Esophagus (tissue), 2 donors: ENCODE data around the gene PRR23B. TPM values are rescaled to one million over a fixed set of nuclear protein-coding genes. Genes with fewer than 3 reads are reported as not detected.

Experiments
- H3K27ac ChIP-seq, 2 donors: one replicate each; pipeline ENCODE4 v1.5.1; 2013; ENCODE audit warnings: low read depth in 2 of 2, mild to moderate bottlenecking in 2 of 2, inconsistent platforms in 1 of 2, low read length in 1 of 2, moderate library complexity in 1 of 2
- H3K27me3 ChIP-seq, 2 donors: one replicate each; pipeline ENCODE4 v1.6.1; 2013; ENCODE audit warnings: low read length in 2 of 2, control low read depth in 1 of 2, mild to moderate bottlenecking in 1 of 2; ENCODE audit not compliant: insufficient read depth in 2 of 2, control insufficient read depth in 1 of 2
- H3K36me3 ChIP-seq, 2 donors: one replicate each; pipeline ENCODE4 v1.6.1; 2013; ENCODE audit warnings: low read length in 1 of 2; ENCODE audit not compliant: control insufficient read depth in 2 of 2, insufficient read depth in 2 of 2
- H3K4me1 ChIP-seq, 2 donors: one replicate each; pipeline ENCODE4 v1.6.1; 2013; ENCODE audit warnings: low read length in 1 of 2; ENCODE audit not compliant: control insufficient read depth in 2 of 2, insufficient read depth in 2 of 2
- H3K4me3 ChIP-seq, 2 donors: one replicate each; pipeline ENCODE4 v1.5.1; 2013; ENCODE audit warnings: low read length in 2 of 2, mild to moderate bottlenecking in 2 of 2, low read depth in 1 of 2, moderate library complexity in 1 of 2
- H3K9me3 ChIP-seq, 2 donors: one replicate each; pipeline ENCODE4 v1.6.1; 2013; ENCODE audit warnings: mild to moderate bottlenecking in 2 of 2, low read depth in 1 of 2, low read length in 1 of 2, moderate library complexity in 1 of 2; ENCODE audit not compliant: control insufficient read depth in 2 of 2, insufficient read depth in 1 of 2
- WGBS, 2 donors: extraction: QIAGEN DNeasy Blood & Tissue Kit; methylation state at CpG; one replicate each; pipeline ENCODE4 v1.1.7; 2013; 5-methylcytosine and 5-hydroxymethylcytosine counted together
- polyA plus RNA-seq, 2 donors: library from polyadenylated mRNA; stranded (reverse); fragments of 200-250 nt; gene quantifications; one replicate each; pipeline ENCODE4 v1.2.3, GENCODE V29; 2013
- donor health status: healthy with polysubstance abuse.
- donor health status: Bipolar disorder and iron deficiency.

The PRR23B gene
- polyA plus RNA-seq, 2 donors = not detected

DNA sequence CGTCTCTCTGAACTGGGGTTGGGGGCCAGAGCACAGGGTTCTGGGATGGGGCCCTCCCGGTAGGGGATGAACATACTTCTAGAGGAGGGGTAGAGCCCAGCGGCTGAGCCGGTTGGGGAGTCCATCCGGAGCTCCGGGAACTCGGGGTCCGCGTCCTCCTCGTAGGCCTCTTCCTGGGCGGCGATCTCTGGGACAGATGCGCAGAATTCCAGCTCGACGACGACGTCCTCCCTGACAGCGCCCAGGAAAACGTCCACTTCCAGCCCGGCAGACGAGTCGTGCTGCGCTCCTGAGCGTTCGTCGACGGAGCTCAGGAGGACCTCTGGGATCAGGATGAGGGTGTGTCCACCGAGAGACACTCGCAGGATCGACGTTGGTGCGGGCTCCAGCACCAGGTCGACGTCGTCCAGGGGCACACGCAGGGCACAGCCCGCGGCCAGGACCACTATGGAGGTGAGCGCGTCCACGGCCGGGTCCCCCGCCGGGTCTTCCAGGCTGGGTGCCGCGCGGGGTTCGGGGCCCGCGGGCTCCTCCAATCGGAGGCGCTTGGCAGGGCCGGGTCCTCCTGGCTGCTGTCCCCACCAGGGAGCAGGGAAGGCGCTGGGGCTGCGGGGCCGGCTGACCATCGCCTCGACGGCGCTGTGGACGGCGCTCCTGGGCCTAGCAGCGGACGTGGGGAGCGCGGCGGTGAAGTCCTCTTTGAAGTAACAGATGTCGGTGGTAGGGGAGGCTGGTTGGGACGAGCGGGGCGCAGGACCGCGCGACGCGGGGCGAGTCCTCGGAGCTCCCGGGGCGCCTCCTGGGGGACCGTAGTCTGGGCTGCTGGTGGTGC is 474 bp downstream of the PRR23B start:
- Histone ChIP-seq H3K27me3 (no peaks in the 10 kb centered on the region), H3K9me3 (peaks cover 10 to 14% of the 10 kb centered on the region in 2 donors), H3K4me3 (no peak overlapping the region), H3K27ac (no peak overlapping the region), H3K36me3 (no peaks in the 10 kb centered on the region), H3K4me1 (no peaks in the 10 kb centered on the region)
- 61 to 71% methylated on average over 77 to 81 of the region's 81 CpGs for WGBS, 2 donors

DNA sequence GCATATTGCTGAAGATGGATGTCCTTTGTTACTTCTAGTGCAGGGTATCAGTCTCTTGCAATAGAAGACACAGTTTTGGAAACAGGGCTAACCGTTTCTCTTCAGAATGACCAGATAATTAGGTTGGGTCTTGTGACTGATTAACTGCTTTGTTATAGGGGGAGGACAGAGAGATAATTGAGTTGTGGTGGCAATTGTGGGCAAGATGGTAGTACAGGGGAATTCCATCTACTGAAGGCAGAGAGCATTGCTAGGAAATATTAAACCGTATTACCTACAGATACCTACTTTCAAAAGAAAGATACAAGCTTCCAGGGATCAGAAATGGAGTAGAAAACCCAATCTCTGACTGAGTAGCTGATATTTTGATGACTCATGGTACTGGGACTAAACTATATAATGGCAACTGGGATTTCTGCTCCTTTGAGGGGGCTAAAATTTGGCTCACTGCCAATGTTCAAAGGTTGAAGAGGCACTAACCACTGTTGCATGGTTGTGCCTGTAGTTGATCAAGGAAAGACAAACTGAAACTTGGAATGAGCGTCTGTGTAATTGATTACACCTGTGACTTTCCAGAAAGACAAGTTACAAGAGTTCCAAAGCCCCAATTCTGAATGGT is 4.2 kb downstream of the PRR23B start:
- 68% methylated on average over 3 of the region's 3 CpGs for WGBS, 2 donors
- Histone ChIP-seq H3K27ac (no peak overlapping the region), H3K9me3 (peaks cover 7 to 14% of the 10 kb centered on the region in 2 donors), H3K4me3 (no peak overlapping the region), H3K4me1 (no peaks in the 10 kb centered on the region), H3K36me3 (no peaks in the 10 kb centered on the region), H3K27me3 (no peaks in the 10 kb centered on the region)

DNA sequence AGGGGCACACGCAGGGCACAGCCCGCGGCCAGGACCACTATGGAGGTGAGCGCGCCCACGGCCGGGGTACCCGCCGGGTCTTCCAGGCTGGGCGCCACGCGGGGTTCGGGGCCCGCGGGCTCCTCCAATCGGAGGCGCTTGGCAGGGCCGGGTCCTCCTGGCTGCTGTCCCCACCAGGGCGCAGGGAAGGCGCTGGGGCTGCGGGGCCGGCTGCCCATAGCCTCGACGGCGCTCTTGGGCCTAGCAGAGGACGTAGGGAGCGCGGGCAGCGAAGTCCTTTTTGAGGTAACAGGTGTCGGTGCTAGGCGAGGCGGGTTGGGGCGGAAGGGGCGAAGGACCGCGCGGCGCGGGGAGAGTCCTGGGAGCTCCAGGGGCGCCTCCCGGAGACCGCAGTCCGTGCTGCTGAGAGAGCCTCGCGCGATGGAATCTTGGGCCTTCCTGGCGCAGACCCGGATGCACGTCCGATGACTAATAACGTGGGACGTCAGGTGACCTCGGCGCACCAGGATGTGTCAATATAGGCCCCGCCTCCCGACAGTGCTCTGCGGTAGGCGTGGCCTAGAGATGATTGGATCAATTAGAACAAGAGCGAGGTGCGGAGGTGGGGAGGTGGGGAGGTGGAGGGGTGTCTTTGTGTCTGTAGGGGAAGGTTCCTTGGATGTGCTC is 14.5 kb downstream of the PRR23B start, which contains the start of gene PRR23A:
PRR23A (minus strand) TSS at position 218 of the 666 bp plus-strand sequence; CDS start at position 218, 0 bp downstream.
- 71 to 79% methylated on average over 53 to 60 of the region's 60 CpGs for WGBS, 2 donors
- Histone ChIP-seq H3K9me3 (peaks cover 0 to 4% of the 10 kb centered on the region in 2 donors), H3K27me3 (no peaks in the 10 kb centered on the region), H3K4me1 (no peaks in the 10 kb centered on the region), H3K36me3 (no peaks in the 10 kb centered on the region), H3K27ac (no peak within 1 kb of the TSS), H3K4me3 (no peak within 1 kb of the TSS)

DNA sequence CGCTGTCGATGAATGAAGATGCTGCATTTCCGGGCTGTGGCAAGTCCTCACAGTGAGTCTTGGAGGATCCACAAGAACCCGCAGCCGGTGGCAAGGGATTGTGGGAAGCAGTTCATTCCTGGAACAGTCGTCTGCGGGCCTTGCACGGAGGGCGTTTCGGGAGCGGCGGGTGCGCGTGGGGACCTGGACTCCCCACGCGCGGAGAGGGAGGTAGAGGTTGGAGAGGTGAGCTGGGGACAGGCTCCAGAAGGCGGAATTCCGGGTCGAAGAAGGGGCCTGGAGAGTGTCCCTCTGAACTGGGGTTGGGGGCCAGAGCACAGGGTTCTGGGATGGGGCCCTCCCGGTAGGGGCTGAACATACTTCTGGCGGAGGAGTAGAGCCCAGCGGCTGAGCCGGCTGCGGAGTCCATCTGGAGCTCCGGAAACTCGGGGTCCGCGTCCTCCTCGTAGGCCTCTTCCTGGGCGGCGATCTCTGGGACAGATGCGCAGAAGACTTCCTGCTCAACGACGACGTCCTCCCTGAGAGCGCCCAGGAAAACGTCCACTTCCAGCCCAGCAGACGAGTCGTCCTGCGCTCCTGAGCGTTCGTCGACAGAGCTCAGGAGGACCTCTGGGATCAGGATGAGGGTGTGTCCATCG is 15.3 kb downstream of the PRR23B start:
- H3K36me3 ChIP-seq = no peaks in the 10 kb centered on the region
- 85 to 88% methylated on average over 43 to 45 of the region's 45 CpGs for WGBS, 2 donors
- no peak overlapping the region for H3K4me3 ChIP-seq
- H3K4me1 ChIP-seq = no peaks in the 10 kb centered on the region
- H3K27ac ChIP-seq = no peak overlapping the region
- H3K9me3 ChIP-seq = peaks cover 0 to 4% of the 10 kb centered on the region in 2 donors
- H3K27me3 ChIP-seq = no peaks in the 10 kb centered on the region

DNA sequence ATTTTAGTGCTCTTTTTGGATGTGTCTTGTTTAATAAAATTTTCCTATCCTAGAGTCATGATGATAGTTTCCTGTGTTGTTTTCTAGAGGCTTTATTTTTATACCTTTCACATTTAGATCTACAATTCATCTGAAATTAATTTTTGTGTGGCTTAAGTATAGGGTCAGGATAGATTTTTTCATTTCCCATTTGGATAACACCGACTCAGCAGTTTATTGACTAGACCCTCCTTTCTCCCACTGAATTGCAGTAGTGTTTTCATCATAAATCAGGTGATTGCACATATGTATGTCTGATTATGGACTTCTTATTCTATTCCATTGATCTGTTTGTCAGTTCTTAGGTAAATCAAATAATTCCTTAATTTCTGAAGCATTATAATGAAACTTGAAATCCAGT is 25.0 kb downstream of the PRR23B start:
- Histone ChIP-seq H3K27ac (no peak overlapping the region), H3K36me3 (no peaks in the 10 kb centered on the region), H3K9me3 (no peaks in the 10 kb centered on the region), H3K4me3 (no peak overlapping the region), H3K4me1 (no peaks in the 10 kb centered on the region), H3K27me3 (no peaks in the 10 kb centered on the region)
- 78 to 93% methylated on average over 1 of the region's 1 CpG for WGBS, 2 donors

DNA sequence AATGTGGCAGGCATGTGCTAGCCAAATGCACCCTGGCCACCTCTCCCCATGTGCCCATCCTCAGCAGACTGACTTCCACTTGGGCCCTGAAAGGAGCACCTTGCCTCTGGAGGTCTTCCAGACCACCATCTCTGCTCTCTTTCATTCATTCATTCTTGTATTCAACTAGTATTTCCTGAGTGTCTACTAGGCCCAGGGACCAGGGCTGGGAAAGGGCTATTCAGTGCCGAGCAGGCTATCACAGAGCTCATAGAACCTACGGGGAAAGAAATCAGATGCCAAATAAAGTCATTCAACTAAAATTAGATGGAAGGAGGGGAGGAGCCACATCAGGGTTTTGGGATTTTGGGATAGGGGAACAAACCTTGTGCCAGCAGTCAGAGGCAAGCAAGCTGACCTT is 33.5 kb downstream of the PRR23B start:
- H3K36me3 ChIP-seq = no peaks in the 10 kb centered on the region
- no peak overlapping the region for H3K27ac ChIP-seq
- H3K4me3 ChIP-seq = no peak overlapping the region
- H3K27me3 ChIP-seq = no peaks in the 10 kb centered on the region
- H3K4me1 ChIP-seq = no peaks in the 10 kb centered on the region
- 83 to 93% methylated on average over 2 of the region's 2 CpGs for WGBS, 2 donors
- no peaks in the 10 kb centered on the region for H3K9me3 ChIP-seq

DNA sequence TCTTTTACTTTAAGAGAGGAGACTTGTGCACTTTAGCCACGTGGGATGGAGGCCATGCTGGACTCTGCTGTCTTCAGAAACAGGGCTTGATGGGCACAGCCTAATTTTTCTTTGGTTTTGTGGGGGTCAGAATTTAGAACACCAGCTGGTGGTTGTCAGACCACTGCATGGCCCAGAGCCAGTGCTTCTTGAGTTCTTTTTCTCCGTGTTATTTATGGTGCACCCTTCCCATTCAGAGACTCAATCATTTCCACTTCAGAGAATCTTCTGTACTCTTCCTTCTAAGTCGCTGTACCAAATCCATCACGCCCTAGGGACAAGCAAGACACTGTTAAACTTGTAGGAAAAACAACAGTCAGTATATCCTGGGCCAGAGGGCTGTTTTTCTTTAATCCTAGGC is 34.8 kb downstream of the PRR23B start:
- H3K9me3 ChIP-seq = no peaks in the 10 kb centered on the region
- no peaks in the 10 kb centered on the region for H3K36me3 ChIP-seq
- no peaks in the 10 kb centered on the region for H3K4me1 ChIP-seq
- WGBS, 2 donors = 50 to 54% methylated on average over 4 of the region's 4 CpGs
- H3K4me3 ChIP-seq = no peak overlapping the region
- H3K27me3 ChIP-seq = no peaks in the 10 kb centered on the region
- no peak overlapping the region for H3K27ac ChIP-seq

DNA sequence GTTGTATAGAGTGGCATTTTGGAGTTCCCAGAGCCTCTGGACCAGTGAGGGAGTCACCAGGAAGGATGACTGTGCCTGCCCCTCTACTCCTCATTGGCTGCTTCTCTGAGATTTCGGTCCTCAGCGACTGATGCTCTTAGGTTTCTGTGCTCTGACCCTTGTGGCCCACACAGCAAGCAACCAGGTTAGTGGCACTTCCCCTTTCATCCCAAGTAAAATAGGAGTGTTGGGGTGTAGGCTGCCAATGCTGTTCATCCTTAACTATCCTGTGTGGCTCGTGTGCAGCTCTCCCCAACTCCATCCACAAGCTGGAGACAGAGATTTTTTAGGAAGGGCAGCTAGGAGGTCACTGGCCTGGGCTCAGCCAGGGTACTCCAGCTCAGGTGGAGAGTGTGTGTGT is 35.9 kb downstream of the PRR23B start:
- no peaks in the 10 kb centered on the region for H3K27me3 ChIP-seq
- no peak overlapping the region for H3K4me3 ChIP-seq
- no peak overlapping the region for H3K27ac ChIP-seq
- H3K9me3 ChIP-seq = no peaks in the 10 kb centered on the region
- 45 to 76% methylated on average over 3 of the region's 3 CpGs for WGBS, 2 donors
- no peaks in the 10 kb centered on the region for H3K4me1 ChIP-seq
- no peaks in the 10 kb centered on the region for H3K36me3 ChIP-seq

DNA sequence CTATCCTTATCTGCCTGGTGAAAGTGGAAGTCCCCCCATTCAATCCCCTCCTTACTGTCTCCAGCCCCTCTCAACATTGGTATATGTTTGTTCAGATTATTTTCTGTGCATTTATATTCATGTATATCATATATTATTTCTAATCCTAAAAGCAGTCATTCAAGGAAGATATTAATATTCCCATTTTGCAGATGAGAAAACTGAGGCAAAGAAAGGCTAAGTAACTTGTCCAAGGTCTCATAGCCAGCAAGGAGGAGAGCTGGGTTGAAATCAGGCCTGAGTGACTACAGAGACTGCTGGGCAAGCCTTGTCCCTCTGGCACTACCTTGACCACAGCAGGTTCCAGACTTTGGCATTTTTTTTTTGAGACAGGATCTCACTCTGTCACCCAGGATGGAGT is 44.7 kb downstream of the PRR23B start:
- Histone ChIP-seq H3K9me3 (no peaks in the 10 kb centered on the region), H3K27me3 (no peaks in the 10 kb centered on the region), H3K4me3 (no peak overlapping the region), H3K27ac (no peak overlapping the region), H3K4me1 (no peaks in the 10 kb centered on the region), H3K36me3 (no peaks in the 10 kb centered on the region)
